GM12873 (cell line): Measurements from ENCODE around the gene NCAPD3.

Source experiments
- TF ChIP-seq, protein P1 (sequence below): IDR thresholded peaks from 2 replicates; pipeline ENCODE4 v1.5.1; 2012; ENCODE audit warnings: low read depth, mild to moderate bottlenecking, moderate library complexity, low read length, control low read depth; ENCODE audit not compliant: insufficient read depth; ENCODE audit errors: missing control alignments

Gene NCAPD3

GRCh38 chr11:134170177-134170918, 53.4 kb downstream of the NCAPD3 start:
- TF ChIP-seq, protein P1, sequence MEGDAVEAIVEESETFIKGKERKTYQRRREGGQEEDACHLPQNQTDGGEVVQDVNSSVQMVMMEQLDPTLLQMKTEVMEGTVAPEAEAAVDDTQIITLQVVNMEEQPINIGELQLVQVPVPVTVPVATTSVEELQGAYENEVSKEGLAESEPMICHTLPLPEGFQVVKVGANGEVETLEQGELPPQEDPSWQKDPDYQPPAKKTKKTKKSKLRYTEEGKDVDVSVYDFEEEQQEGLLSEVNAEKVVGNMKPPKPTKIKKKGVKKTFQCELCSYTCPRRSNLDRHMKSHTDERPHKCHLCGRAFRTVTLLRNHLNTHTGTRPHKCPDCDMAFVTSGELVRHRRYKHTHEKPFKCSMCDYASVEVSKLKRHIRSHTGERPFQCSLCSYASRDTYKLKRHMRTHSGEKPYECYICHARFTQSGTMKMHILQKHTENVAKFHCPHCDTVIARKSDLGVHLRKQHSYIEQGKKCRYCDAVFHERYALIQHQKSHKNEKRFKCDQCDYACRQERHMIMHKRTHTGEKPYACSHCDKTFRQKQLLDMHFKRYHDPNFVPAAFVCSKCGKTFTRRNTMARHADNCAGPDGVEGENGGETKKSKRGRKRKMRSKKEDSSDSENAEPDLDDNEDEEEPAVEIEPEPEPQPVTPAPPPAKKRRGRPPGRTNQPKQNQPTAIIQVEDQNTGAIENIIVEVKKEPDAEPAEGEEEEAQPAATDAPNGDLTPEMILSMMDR = no peak

- TF ChIP-seq, protein P1 = no peak
These were observed 59.0 kb downstream of the NCAPD3 start for GRCh38 chr11:134164490-134165370.

- TF ChIP-seq, protein P1 = no peak
These were observed 64.1 kb downstream of the NCAPD3 start for GRCh38 chr11:134159652-134160051.

- TF ChIP-seq, protein P1 = no peak
These were observed 65.7 kb downstream of the NCAPD3 start for GRCh38 chr11:134158023-134158422.

DNA sequence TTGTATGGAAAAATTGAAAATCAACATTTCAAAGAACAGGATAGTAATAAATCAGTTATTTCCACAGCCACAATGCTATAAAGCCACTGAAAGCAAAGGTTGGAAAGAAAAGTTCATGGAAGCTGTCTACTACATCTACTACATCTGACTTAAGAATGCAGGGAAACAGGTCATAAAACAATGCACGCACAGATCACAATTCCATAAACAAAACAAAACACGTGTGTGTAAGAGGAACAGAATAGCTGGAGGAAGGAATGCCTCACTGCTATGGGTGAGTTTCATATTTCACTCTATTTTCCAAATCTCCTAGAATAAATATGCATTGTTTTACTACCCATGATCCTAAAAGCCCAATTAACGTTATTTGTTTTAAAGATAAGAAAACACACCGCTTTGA, 66.3 kb downstream of the NCAPD3 start:
- TF ChIP-seq, protein P1 = no peak

DNA sequence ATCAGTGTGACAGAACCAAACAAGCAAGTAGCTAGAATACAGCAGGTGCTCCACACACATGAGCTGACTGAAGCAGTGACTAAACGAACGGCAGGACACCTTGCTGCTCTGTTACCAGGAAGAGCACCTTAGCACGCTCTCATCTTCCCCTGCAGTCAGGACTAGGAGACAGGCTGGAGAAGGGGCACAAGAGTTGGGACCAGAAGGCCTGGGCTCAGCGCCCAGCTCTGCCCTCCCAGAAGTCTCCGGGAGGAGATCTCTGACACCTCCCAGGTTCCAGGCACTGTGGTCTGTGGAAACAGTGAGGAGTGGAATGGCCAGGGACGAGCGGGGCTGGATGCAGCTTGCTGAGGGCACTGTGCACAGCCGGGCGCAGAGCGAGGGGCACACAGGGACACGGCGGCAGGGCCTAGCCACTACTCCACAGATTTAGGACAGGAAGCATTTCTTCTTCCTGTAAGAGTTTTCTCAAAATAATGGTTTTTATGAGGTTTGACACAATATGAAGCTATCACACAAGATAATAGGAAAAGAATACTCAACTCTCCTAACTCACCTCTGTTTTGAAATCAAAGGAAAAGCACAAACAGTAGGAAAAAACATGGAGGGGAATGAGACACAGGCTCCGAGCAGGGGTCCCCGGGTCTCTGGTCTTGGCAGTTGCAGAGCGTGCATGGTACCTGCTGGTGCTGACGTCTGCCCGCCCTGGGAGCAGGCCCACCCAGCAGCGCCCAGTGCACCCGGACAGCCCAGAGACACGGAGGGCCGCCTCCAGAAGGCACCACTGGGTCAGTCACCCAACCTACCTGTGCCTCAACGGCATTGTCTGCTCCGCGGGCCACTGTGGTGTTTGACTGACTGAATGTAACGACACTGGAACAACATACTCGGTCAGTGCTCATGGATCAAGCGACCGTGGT, 67.6 kb downstream of the NCAPD3 start:
- TF ChIP-seq, protein P1 = no peak
